ENCODE results near the gene MYF6. TPM values are rescaled to one million over a fixed set of nuclear protein-coding genes. Genes with fewer than 3 reads are reported as not detected.
"Not testable (repeated sequence)": the region's sequence is repeated elsewhere in the genome, so short reads cannot be mapped to it uniquely, and the experiment has no call there.

MYF6 gene
- not detected for total RNA-seq

GRCh38 chr12:80707126-80707829 lies at the start of gene MYF6:
TSS of gene MYF6 (plus strand) at chr12:80707634. CDS start at chr12:80707720, 86 bp downstream.
- Histone ChIP-seq H3K4me3 (no peak within 1 kb of the TSS), H3K9me3 (no peaks in the 10 kb centered on the region), H3K27me3 (peaks cover 31% of the 10 kb centered on the region), H3K36me3 (no peaks in the 10 kb centered on the region), H3K4me1 (peaks cover 2% of the 10 kb centered on the region), H3K27ac (no peak within 1 kb of the TSS)
- 75% methylated on average over 4 of the region's 4 CpGs for WGBS
- no peak for DNase-seq (ENCODE audit: low spot score in 2 of 2)
- TF ChIP-seq POLR2AphosphoS5 (IDR thresholded peaks at IDR 0.05) (no peak), EP300 (IDR thresholded peaks at IDR 0.05) (no peak)

GRCh38 chr12:80659512-80660063 lies 47.8 kb upstream of the MYF6 start:
- no peak overlapping the region for H3K4me3 ChIP-seq
- no peaks in the 10 kb centered on the region for H3K9me3 ChIP-seq
- no peak for TF ChIP-seq CTCF (IDR thresholded peaks at IDR 0.05)
- no peak for DNase-seq (ENCODE audit: low spot score in 2 of 2)
- 67% methylated on average over 5 of the region's 5 CpGs for WGBS
- H3K36me3 ChIP-seq, result no peaks in the 10 kb centered on the region
- no peaks in the 10 kb centered on the region for H3K27me3 ChIP-seq
- H3K4me1 ChIP-seq, result no peaks in the 10 kb centered on the region
- H3K27ac ChIP-seq, result no peak overlapping the region

GRCh38 chr12:80662586-80662985 lies 44.8 kb upstream of the MYF6 start:
- Histone ChIP-seq H3K4me3 (no peak overlapping the region), H3K27me3 (no peaks in the 10 kb centered on the region), H3K27ac (no peak overlapping the region), H3K36me3 (no peaks in the 10 kb centered on the region), H3K9me3 (no peaks in the 10 kb centered on the region), H3K4me1 (no peaks in the 10 kb centered on the region)
- TF ChIP-seq POLR2AphosphoS5 (IDR thresholded peaks at IDR 0.05), result no peak
- no peak for TF ChIP-seq CTCF (IDR thresholded peaks at IDR 0.05)
- TF ChIP-seq POLR2A (IDR thresholded peaks at IDR 0.05), result no peak
- TF ChIP-seq EP300 (IDR thresholded peaks at IDR 0.05), result no peak
- DNase-seq (ENCODE audit: low spot score in 2 of 2), result no peak

GRCh38 chr12:80670214-80670613 lies 37.2 kb upstream of the MYF6 start:
- DNase-seq (ENCODE audit: low spot score in 2 of 2), result no peak

GRCh38 chr12:80676042-80676636 lies 31.3 kb upstream of the MYF6 start:
- not testable (repeated sequence) for H3K4me3 ChIP-seq; H3K9me3 ChIP-seq; H3K27me3 ChIP-seq; H3K4me1 ChIP-seq; DNase-seq (ENCODE audit: low spot score in 2 of 2); H3K36me3 ChIP-seq; H3K27ac ChIP-seq
- 89% methylated on average over 13 of the region's 13 CpGs for WGBS

More at GRCh38 chr12:80670214-80670613, 37.2 kb upstream of the MYF6 start:
- Histone ChIP-seq H3K27ac (no peak overlapping the region), H3K36me3 (no peaks in the 10 kb centered on the region), H3K4me1 (no peaks in the 10 kb centered on the region), H3K27me3 (no peaks in the 10 kb centered on the region), H3K9me3 (no peaks in the 10 kb centered on the region), H3K4me3 (no peak overlapping the region)
- TF ChIP-seq POLR2AphosphoS5 (IDR thresholded peaks at IDR 0.05), result no peak
- TF ChIP-seq POLR2A (IDR thresholded peaks at IDR 0.05), result no peak
- TF ChIP-seq CTCF (IDR thresholded peaks at IDR 0.05), result no peak
- WGBS, result 60% methylated on average over 5 of the region's 5 CpGs

- no peak for DNase-seq (ENCODE audit: low spot score in 2 of 2)
- Histone ChIP-seq H3K36me3 (no peaks in the 10 kb centered on the region), H3K27ac (no peak overlapping the region), H3K9me3 (no peaks in the 10 kb centered on the region), H3K4me3 (no peak overlapping the region), H3K4me1 (no peaks in the 10 kb centered on the region), H3K27me3 (no peaks in the 10 kb centered on the region)
- 65% methylated on average over 1 of the region's 1 CpG for WGBS
- no peak for TF ChIP-seq EP300 (IDR thresholded peaks at IDR 0.05)
- TF ChIP-seq POLR2AphosphoS5 (IDR thresholded peaks at IDR 0.05), result no peak
- no peak for TF ChIP-seq POLR2A (IDR thresholded peaks at IDR 0.05)
Observed at GRCh38 chr12:80676856-80677255, 30.6 kb upstream of the MYF6 start.

Data from suprapubic skin (tissue), 4 donors.